HepG2 (cell line): ENCODE data around the gene CCDC180.

Source experiments
- ARID3A ChIP-seq: IDR thresholded peaks from 2 replicates; pipeline ENCODE4 v1.6.1; 2012; ENCODE audit warnings: low read depth, low read length, improper control_type of control experiment
- CTCF ChIP-seq: sonication (generic); formaldehyde crosslinking; IDR thresholded peaks from 2 replicates; pipeline ENCODE4 v1.5.0; 2020; ENCODE audit warnings: mild to moderate bottlenecking, missing genetic modification reagents, moderate library complexity
- GABPA ChIP-seq, 2 experiments: IDR thresholded peaks; 2 replicates each; pipeline ENCODE4 v1.6.1; 2011 to 2016; ENCODE audit warnings: low read depth in 2 of 2, low read length in 1 of 2, missing biosample characterization in 1 of 2, missing genetic modification characterization in 1 of 2
- HNRNPLL ChIP-seq: fragments of 200-400 bp; formaldehyde crosslinking; IDR thresholded peaks from 2 replicates; pipeline ENCODE4 v1.6.1; 2017; ENCODE audit warnings: mild to moderate bottlenecking, low read depth, low read length; ENCODE audit not compliant: poor library complexity, severe bottlenecking
- JUN ChIP-seq: sonication (generic); formaldehyde crosslinking; IDR thresholded peaks from 2 replicates; pipeline ENCODE4 v1.4.0; 2020; ENCODE audit warnings: mild to moderate bottlenecking, missing genetic modification reagents
- MNT ChIP-seq: fragments of 450-650 bp; IDR thresholded peaks from 2 replicates; pipeline ENCODE4 v1.6.1; 2016
- NFKB2 ChIP-seq: sonication (generic); formaldehyde crosslinking; IDR thresholded peaks from 2 replicates; pipeline ENCODE4 v1.4.0; 2020; ENCODE audit warnings: missing genetic modification reagents, borderline replicate concordance
- PHF20 ChIP-seq: sonication (generic); formaldehyde crosslinking; IDR thresholded peaks from 2 replicates; pipeline ENCODE4 v1.5.0; 2020; ENCODE audit warnings: mild to moderate bottlenecking, missing genetic modification reagents
- SIX1 ChIP-seq: sonication (generic); formaldehyde crosslinking; IDR thresholded peaks from 2 replicates; pipeline ENCODE4 v1.4.0; 2020; ENCODE audit warnings: missing genetic modification reagents, borderline replicate concordance
- SRY ChIP-seq: sonication (generic); formaldehyde crosslinking; IDR thresholded peaks from 2 replicates; pipeline ENCODE4 v1.8.0; 2022; ENCODE audit warnings: mild to moderate bottlenecking, missing genetic modification reagents
- TAF1 ChIP-seq: sonication (generic); formaldehyde crosslinking; IDR thresholded peaks from 2 replicates; pipeline ENCODE4 v1.4.0; 2020; ENCODE audit warnings: missing genetic modification reagents
- YY1 ChIP-seq: IDR thresholded peaks from 2 replicates; pipeline ENCODE4 v1.6.1; 2011; ENCODE audit warnings: low read length, low read depth, moderate library complexity, mild to moderate bottlenecking; ENCODE audit not compliant: insufficient read depth, insufficient replicate concordance
- ZBTB7A ChIP-seq: sonication (generic); formaldehyde crosslinking; IDR thresholded peaks from 2 replicates; pipeline ENCODE4 v1.8.0; 2022; ENCODE audit warnings: mild to moderate bottlenecking, missing genetic modification reagents
- ZNF274 ChIP-seq: sonication (generic); formaldehyde crosslinking; IDR thresholded peaks from 2 replicates; pipeline ENCODE4 v1.5.1; 2020; ENCODE audit warnings: mild to moderate bottlenecking, missing genetic modification reagents

GRCh38 chr9:97297889-97298288 is 9.6 kb upstream of the CCDC180 start:
- no peak for TF ChIP-seq NFKB2
- no peak for TF ChIP-seq CTCF (CRISPR knock-in tag)
- no peak for TF ChIP-seq JUN (CRISPR knock-in tag)
- no peak for TF ChIP-seq TAF1
- no peak for TF ChIP-seq HNRNPLL
- TF ChIP-seq SIX1 (CRISPR knock-in tag), result no peak
- no peak for TF ChIP-seq MNT
- no peak for TF ChIP-seq ZBTB7A (CRISPR knock-in tag)
- no peak for TF ChIP-seq ARID3A
- TF ChIP-seq SRY, result no peak
- TF ChIP-seq PHF20 (CRISPR knock-in tag), result no peak
- no peak for TF ChIP-seq GABPA (IDR thresholded peaks at IDR 0.05; ENCODE audit: low read depth, low read length)
- TF ChIP-seq GABPA (CRISPR knock-in tag; IDR thresholded peaks at IDR 0.05; ENCODE audit: low read depth), result no peak
- no peak for TF ChIP-seq ZNF274 (CRISPR knock-in tag)
- no peak for TF ChIP-seq YY1
